ENCODE results near the gene R3HDM2.

The R3HDM2 gene

DNA sequence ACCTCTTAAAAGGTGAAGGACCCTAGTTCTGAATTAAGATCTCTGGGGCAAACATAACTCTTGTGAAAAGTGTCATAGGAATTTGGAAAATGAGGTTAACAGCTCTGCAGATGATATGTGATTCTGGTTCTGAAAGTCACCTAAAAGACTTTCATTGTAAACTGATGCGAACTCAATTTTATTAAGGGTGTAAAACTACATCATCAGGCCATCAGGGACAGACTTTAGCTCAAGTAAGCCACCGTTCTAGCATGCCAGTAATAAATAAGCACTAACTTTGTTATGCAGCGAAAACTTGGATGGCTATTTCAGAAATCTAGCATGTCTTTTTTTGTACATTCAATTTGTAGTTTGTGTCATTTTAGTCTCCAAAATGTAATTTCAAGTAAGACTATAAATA, 61.6 kb downstream of the R3HDM2 start:
- TF ChIP-seq POLR2AphosphoS5 (IDR thresholded peaks at IDR 0.05; ENCODE audit: low read depth, low read length): no peak
- TF ChIP-seq, protein P1, sequence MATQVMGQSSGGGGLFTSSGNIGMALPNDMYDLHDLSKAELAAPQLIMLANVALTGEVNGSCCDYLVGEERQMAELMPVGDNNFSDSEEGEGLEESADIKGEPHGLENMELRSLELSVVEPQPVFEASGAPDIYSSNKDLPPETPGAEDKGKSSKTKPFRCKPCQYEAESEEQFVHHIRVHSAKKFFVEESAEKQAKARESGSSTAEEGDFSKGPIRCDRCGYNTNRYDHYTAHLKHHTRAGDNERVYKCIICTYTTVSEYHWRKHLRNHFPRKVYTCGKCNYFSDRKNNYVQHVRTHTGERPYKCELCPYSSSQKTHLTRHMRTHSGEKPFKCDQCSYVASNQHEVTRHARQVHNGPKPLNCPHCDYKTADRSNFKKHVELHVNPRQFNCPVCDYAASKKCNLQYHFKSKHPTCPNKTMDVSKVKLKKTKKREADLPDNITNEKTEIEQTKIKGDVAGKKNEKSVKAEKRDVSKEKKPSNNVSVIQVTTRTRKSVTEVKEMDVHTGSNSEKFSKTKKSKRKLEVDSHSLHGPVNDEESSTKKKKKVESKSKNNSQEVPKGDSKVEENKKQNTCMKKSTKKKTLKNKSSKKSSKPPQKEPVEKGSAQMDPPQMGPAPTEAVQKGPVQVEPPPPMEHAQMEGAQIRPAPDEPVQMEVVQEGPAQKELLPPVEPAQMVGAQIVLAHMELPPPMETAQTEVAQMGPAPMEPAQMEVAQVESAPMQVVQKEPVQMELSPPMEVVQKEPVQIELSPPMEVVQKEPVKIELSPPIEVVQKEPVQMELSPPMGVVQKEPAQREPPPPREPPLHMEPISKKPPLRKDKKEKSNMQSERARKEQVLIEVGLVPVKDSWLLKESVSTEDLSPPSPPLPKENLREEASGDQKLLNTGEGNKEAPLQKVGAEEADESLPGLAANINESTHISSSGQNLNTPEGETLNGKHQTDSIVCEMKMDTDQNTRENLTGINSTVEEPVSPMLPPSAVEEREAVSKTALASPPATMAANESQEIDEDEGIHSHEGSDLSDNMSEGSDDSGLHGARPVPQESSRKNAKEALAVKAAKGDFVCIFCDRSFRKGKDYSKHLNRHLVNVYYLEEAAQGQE (IDR thresholded peaks at IDR 0.05; ENCODE audit: insufficient read depth in 1 of 2, low read depth in 2 of 2, low read length in 2 of 2): no peak
- TF ChIP-seq SIN3A (IDR thresholded peaks at IDR 0.05; ENCODE audit: borderline replicate concordance, insufficient read depth, low read length): no peak
- no peak for TF ChIP-seq TAF1 (IDR thresholded peaks at IDR 0.05; ENCODE audit: borderline replicate concordance, insufficient read depth, low read length)
- TF ChIP-seq FOXP2 (optimal IDR thresholded peaks at IDR 0.05; ENCODE audit: borderline replicate concordance, extremely low read depth, extremely low read length, insufficient read depth): no peak

DNA sequence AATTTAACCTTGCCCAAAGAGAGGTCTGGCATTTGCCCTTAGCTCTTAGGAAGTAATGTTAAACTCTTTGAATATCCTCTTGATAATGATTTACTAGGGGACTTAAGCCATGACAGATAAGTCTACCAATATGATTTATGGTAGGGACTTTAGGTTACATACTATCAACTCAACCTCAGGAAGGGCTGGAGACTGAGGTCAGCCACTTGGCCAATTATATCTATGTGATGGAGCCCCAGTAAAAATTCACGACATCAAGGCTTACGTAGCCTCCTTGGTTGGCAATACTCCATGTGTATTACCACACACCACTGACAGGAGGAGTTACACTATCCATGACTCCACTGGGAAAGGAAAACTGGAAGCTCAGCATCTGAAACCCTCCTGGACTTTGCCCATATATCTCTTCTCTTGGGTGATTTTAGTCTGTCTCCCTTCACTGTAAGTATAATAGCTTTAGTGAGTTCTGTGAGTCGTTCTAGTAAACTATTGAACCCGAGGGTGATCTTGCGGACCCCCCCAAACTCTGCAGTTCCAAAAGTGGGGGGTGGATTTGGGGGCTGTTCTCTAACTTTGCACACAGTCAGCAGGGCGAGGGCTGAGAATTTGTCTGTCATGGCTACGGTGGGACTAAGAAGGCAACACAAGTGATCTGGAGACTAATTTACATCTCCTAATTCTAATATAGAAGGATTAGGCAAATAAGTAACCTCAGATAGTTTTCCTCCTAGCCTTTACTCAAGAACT, 62.3 kb downstream of the R3HDM2 start:
- TF ChIP-seq POLR2AphosphoS5 (IDR thresholded peaks at IDR 0.05; ENCODE audit: low read depth, low read length): no peak

DNA sequence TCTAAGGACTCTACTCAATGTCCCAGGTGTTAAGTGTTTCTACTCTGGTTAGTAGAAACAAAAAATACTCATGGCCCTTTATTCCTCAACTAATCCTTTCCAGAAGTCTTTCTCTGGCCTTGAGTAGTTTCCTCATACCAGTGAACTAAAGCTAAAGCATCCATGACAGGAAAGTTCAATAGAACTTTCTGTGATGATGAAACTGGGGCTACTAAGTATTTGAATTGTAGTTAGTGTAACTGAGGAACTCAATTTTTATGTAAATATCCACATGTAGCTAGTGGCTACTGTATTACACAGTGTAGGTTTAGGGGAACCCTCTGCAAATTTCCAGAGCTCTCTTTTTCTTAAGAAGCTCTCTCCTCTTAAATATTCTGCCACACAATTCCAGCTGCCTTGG, 63.7 kb downstream of the R3HDM2 start:
- no peak for TF ChIP-seq TAF1 (IDR thresholded peaks at IDR 0.05; ENCODE audit: borderline replicate concordance, insufficient read depth, low read length)
- TF ChIP-seq SIN3A (IDR thresholded peaks at IDR 0.05; ENCODE audit: borderline replicate concordance, insufficient read depth, low read length): no peak
- no peak for TF ChIP-seq POLR2AphosphoS5 (IDR thresholded peaks at IDR 0.05; ENCODE audit: low read depth, low read length)
- TF ChIP-seq, protein P1 (IDR thresholded peaks at IDR 0.05; ENCODE audit: insufficient read depth in 1 of 2, low read depth in 2 of 2, low read length in 2 of 2): no peak
- TF ChIP-seq FOXP2 (optimal IDR thresholded peaks at IDR 0.05; ENCODE audit: borderline replicate concordance, extremely low read depth, extremely low read length, insufficient read depth): no peak

- TF ChIP-seq, protein P1 (IDR thresholded peaks at IDR 0.05; ENCODE audit: insufficient read depth in 1 of 2, low read depth in 2 of 2, low read length in 2 of 2): no peak
- TF ChIP-seq POLR2AphosphoS5 (IDR thresholded peaks at IDR 0.05; ENCODE audit: low read depth, low read length) (no peak), TAF1 (IDR thresholded peaks at IDR 0.05; ENCODE audit: borderline replicate concordance, insufficient read depth, low read length) (no peak), FOXP2 (optimal IDR thresholded peaks at IDR 0.05; ENCODE audit: borderline replicate concordance, extremely low read depth, extremely low read length, insufficient read depth) (no peak), SIN3A (IDR thresholded peaks at IDR 0.05; ENCODE audit: borderline replicate concordance, insufficient read depth, low read length) (no peak)
Observed at GRCh38 chr12:57366315-57366714, 64.5 kb downstream of the R3HDM2 start.

- TF ChIP-seq, protein P1 (IDR thresholded peaks at IDR 0.05; ENCODE audit: insufficient read depth in 1 of 2, low read depth in 2 of 2, low read length in 2 of 2): no peak
- no peak for TF ChIP-seq POLR2AphosphoS5 (IDR thresholded peaks at IDR 0.05; ENCODE audit: low read depth, low read length)
- TF ChIP-seq TAF1 (IDR thresholded peaks at IDR 0.05; ENCODE audit: borderline replicate concordance, insufficient read depth, low read length): no peak
- TF ChIP-seq FOXP2 (optimal IDR thresholded peaks at IDR 0.05; ENCODE audit: borderline replicate concordance, extremely low read depth, extremely low read length, insufficient read depth): no peak
- TF ChIP-seq SIN3A (IDR thresholded peaks at IDR 0.05; ENCODE audit: borderline replicate concordance, insufficient read depth, low read length): no peak
Observed at GRCh38 chr12:57360468-57360867, 70.4 kb downstream of the R3HDM2 start.

Data from PFSK-1 (cell line).